ENCODE data around the gene CYP2C18.
"Not testable (repeated sequence)": the region's sequence is repeated elsewhere in the genome, so short reads cannot be mapped to it uniquely, and the experiment has no call there.

The CYP2C18 gene

GRCh38 chr10:94747137-94747536, 63.6 kb downstream of the CYP2C18 start:
- no peak for DNase-seq (ENCODE audit: low spot score)
- FAIRE-seq = no peak

GRCh38 chr10:94747838-94748237, 64.3 kb downstream of the CYP2C18 start:
- no peak for FAIRE-seq
- no peak for DNase-seq (ENCODE audit: low spot score)

- DNase-seq (ENCODE audit: low spot score) = no peak
- no peak for FAIRE-seq
These were observed 74.4 kb downstream of the CYP2C18 start for GRCh38 chr10:94757916-94758315.

- no peak for FAIRE-seq
- no peak for DNase-seq (ENCODE audit: low spot score)
These were observed 77.2 kb downstream of the CYP2C18 start for GRCh38 chr10:94760586-94761178.

- FAIRE-seq (no peak), DNase-seq (ENCODE audit: low spot score) (no peak)
These were observed 78.9 kb downstream of the CYP2C18 start, which contains the start of gene CYP2C19 for GRCh38 chr10:94762393-94762792. Gene CYP2C19 (plus strand): TSS chr10:94762681. CDS start chr10:94762706, 25 bp downstream.

- not testable (repeated sequence) for FAIRE-seq; DNase-seq (ENCODE audit: low spot score)
These were observed 91.9 kb downstream of the CYP2C18 start for GRCh38 chr10:94775425-94775824.

GRCh38 chr10:94777886-94778458, 94.4 kb downstream of the CYP2C18 start:
- FAIRE-seq (no peak), DNase-seq (ENCODE audit: low spot score) (no peak)

- DNase-seq (ENCODE audit: low spot score) (no peak), FAIRE-seq (no peak)
These were observed 97.3 kb downstream of the CYP2C18 start for GRCh38 chr10:94780844-94781243.

GRCh38 chr10:94784256-94784655, 100.7 kb downstream of the CYP2C18 start:
- DNase-seq (ENCODE audit: low spot score) (no peak), FAIRE-seq (no peak)

GRCh38 chr10:94785211-94785610, 101.7 kb downstream of the CYP2C18 start:
- FAIRE-seq (no peak), DNase-seq (ENCODE audit: low spot score) (no peak)
